MCF 10A (cell line): ENCODE measurements around the gene CRYBB3. TPM values are rescaled to one million over a fixed set of nuclear protein-coding genes. Genes with fewer than 3 reads are reported as not detected.

Experiments used
- Bru-seq: library from RNA; stranded (reverse); fragments of 400-500 nt; gene quantifications from one replicate; lab custom pipeline; 2021; lab: Mats Ljungman, UMichigan
- BruChase-seq, 2 experiments: library from RNA; stranded (reverse); fragments of 400-500 nt; gene quantifications; one replicate each; lab custom pipeline; 2021; lab: Mats Ljungman, UMichigan
- BruUV-seq: library from RNA; stranded (reverse); fragments of 400-500 nt; replicated peaks from 2 replicates; lab custom pipeline; 2021; lab: Mats Ljungman, UMichigan
- CTCF ChIA-PET: fragments of 300-600 bp; sonication (Branson Sonifier 250); formaldehyde crosslinking; extraction: SDS; loops from one replicate; lab custom pipeline; 2021; ENCODE audit warnings: antibody characterized with exemption, inconsistent platforms; lab: Yijun Ruan, JAX
- POLR2A ChIA-PET: fragments of 300-600, 350-650 bp; sonication (Branson Sonifier 250); formaldehyde crosslinking; extraction: SDS; loops from one replicate; lab custom pipeline; 2020; ENCODE audit warnings: antibody characterized with exemption, inconsistent platforms; lab: Yijun Ruan, JAX
- DNase-seq: peaks from one replicate; pipeline ENCODE4 v3.0.0-alpha.2; 2018; ENCODE audit not compliant: unreplicated experiment
- H3K27ac Mint-ChIP-seq: one replicate; pipeline ENCODE4 v1.8.0; 2022; ENCODE audit warnings: mild to moderate bottlenecking, low read depth, mixed read lengths; ENCODE audit not compliant: unreplicated experiment
- H3K27me3 Mint-ChIP-seq: one replicate; pipeline ENCODE4 v1.8.0; 2022; ENCODE audit warnings: mixed read lengths; ENCODE audit not compliant: insufficient read depth, unreplicated experiment
- H3K36me3 Mint-ChIP-seq: one replicate; pipeline ENCODE4 v1.8.0; 2022; ENCODE audit warnings: mild to moderate bottlenecking, moderate library complexity, mixed read lengths; ENCODE audit not compliant: insufficient read depth, unreplicated experiment
- H3K4me1 Mint-ChIP-seq: one replicate; pipeline ENCODE4 v1.8.0; 2022; ENCODE audit warnings: mixed read lengths; ENCODE audit not compliant: insufficient read depth, unreplicated experiment
- H3K4me3 Mint-ChIP-seq: one replicate; pipeline ENCODE4 v1.8.0; 2022; ENCODE audit warnings: mild to moderate bottlenecking, moderate library complexity, mixed read lengths; ENCODE audit not compliant: unreplicated experiment
- H3K9me3 Mint-ChIP-seq: one replicate; pipeline ENCODE4 v1.8.0; 2022; ENCODE audit warnings: mixed read lengths; ENCODE audit not compliant: unreplicated experiment
- CTCF ChIP-seq: fragments of 200-600 bp; IDR thresholded peaks from one replicate; pipeline ENCODE4 v1.8.0; 2022; ENCODE audit warnings: antibody characterized with exemption, mild to moderate bottlenecking; ENCODE audit not compliant: unreplicated experiment
- intact Hi-C: fragments of 100-400 bp; cut with micrococcal nuclease; formaldehyde crosslinking; loops from 2 replicates; pipeline ENCODE4 v1.14.1; 2022
- long read RNA-seq: library from polyadenylated mRNA; stranded (forward); transcript quantifications from one replicate; pipeline ENCODE4 v2.0.0, GENCODE V29; 2022
- total RNA-seq: library from RNA; stranded (reverse); gene quantifications from 2 replicates; pipeline ENCODE4 v1.2.3, GENCODE V29; 2022

The CRYBB3 gene
- 0.61 and 0.76 TPM in 2 replicates for total RNA-seq
- percentile 80 among the genes with signal in this experiment for Bru-seq, nascent RNA
- BruChase-seq, experiment 1, labeled RNA remaining after a 6-hour chase: percentile 71 among the genes with signal in this experiment
- BruChase-seq, experiment 2, labeled RNA remaining after a 2-hour chase: percentile 78 among the genes with signal in this experiment
- long read RNA-seq: 0 reads

GRCh38 chr22:25199731-25200520 lies at the start of gene CRYBB3:
Gene CRYBB3 (plus strand): TSS chr22:25199858. CDS start chr22:25201397, 1,539 bp downstream.
- Mint-ChIP-seq H3K4me1 (no peaks in the 10 kb centered on the region), H3K9me3 (no peaks in the 10 kb centered on the region), H3K27ac (no peak within 1 kb of the TSS), H3K36me3 (peaks cover 53% of the 10 kb centered on the region), H3K4me3 (no peak within 1 kb of the TSS), H3K27me3 (no peaks in the 10 kb centered on the region)
- intact Hi-C loops: no loop called here
- ChIA-PET CTCF (interaction anchor here (1.1 to 3.6 kb wide), 3 partner anchors 12 to 133 kb away, joined by 3 to 39 read pairs (median 20); no protein-coding TSS in a partner anchor), POLR2A (no interaction called here)
- TF ChIP-seq CTCF: no peak
- BruUV-seq: no TSS peak
- DNase-seq: no peak

- no peaks in the 10 kb centered on the region for H3K27me3 Mint-ChIP-seq
- no TSS peak for BruUV-seq
- peak; percentile 97 for DNase-seq
- H3K27ac Mint-ChIP-seq: peak overlapping the region; percentile 8
- no peak for TF ChIP-seq CTCF
- ChIA-PET CTCF (interaction anchor here (0.7 to 2.3 kb wide), 3 partner anchors 10 to 216 kb away, joined by 3 to 5 read pairs (median 3); no protein-coding TSS in a partner anchor), POLR2A (interaction anchor here (0.6 to 2.8 kb wide), 12 partner anchors 10 to 73 kb away, joined by 3 to 25 read pairs (median 4); no protein-coding TSS in a partner anchor)
- peaks cover 45% of the 10 kb centered on the region for H3K4me1 Mint-ChIP-seq
- H3K4me3 Mint-ChIP-seq: no peak overlapping the region
- peaks cover 29% of the 10 kb centered on the region for H3K36me3 Mint-ChIP-seq
- no peaks in the 10 kb centered on the region for H3K9me3 Mint-ChIP-seq
- intact Hi-C loops: loop anchor here (5.0 kb wide), 1 partner anchor 42 kb away; no protein-coding TSS in a partner anchor
Observed at GRCh38 chr22:25153961-25154666, 45.5 kb upstream of the CRYBB3 start.

GRCh38 chr22:25154667-25154999 lies 45.0 kb upstream of the CRYBB3 start:
- intact Hi-C loops: loop anchor here (5.0 kb wide), 1 partner anchor 42 kb away; no protein-coding TSS in a partner anchor
- ChIA-PET POLR2A (interaction anchor here (0.6 to 2.8 kb wide), 12 partner anchors 9 to 74 kb away, joined by 3 to 25 read pairs (median 4); no protein-coding TSS in a partner anchor), CTCF (interaction anchor here (0.9 to 2.3 kb wide), 2 partner anchors 9 to 44 kb away, joined by 3 to 5 read pairs; no protein-coding TSS in a partner anchor)
- no TSS peak for BruUV-seq
- TF ChIP-seq CTCF: no peak
- no peaks in the 10 kb centered on the region for H3K9me3 Mint-ChIP-seq
- H3K4me1 Mint-ChIP-seq: peaks cover 45% of the 10 kb centered on the region
- H3K4me3 Mint-ChIP-seq: no peak overlapping the region
- no peak for DNase-seq
- peak overlapping the region; percentile 8 for H3K27ac Mint-ChIP-seq
- no peaks in the 10 kb centered on the region for H3K27me3 Mint-ChIP-seq
- peaks cover 29% of the 10 kb centered on the region for H3K36me3 Mint-ChIP-seq
